A549 (cell line): ENCODE measurements around the gene CCP110. TPM values are rescaled to one million over a fixed set of nuclear protein-coding genes. Genes with fewer than 3 reads are reported as not detected.

Experiments
- ATAC-seq, 2 experiments: fragments of 200-7000 bp in 1 of 2; fragments of >200 bp in 1 of 2; cut with Nextera tagmentation in 1 of 2; cut with Tn5 transposase in 1 of 2; 3 replicates each; pipeline versions ENCODE4 v1.8.0 to v1.9.1; 2018 to 2020; ENCODE audit warnings: mild to moderate bottlenecking in 1 of 2, moderate library complexity in 1 of 2
- CTCF ChIA-PET: fragments of 300-600 bp; sonication (Branson Sonifier 250); formaldehyde crosslinking; extraction: SDS; loops from one replicate; lab custom pipeline; 2021; ENCODE audit warnings: antibody characterized with exemption, inconsistent platforms; lab: Yijun Ruan, JAX
- POLR2A ChIA-PET: fragments of 350-600 bp; formaldehyde crosslinking; extraction: SDS; loops from one replicate; lab custom pipeline; 2021; ENCODE audit warnings: antibody characterized with exemption, inconsistent platforms; lab: Yijun Ruan, JAX
- DNase-seq, 2 experiments: peaks; one replicate each; pipeline versions ENCODE4 v3.0.0 to v3.0.0-alpha.2; 2011 to 2016; ENCODE audit warnings: low read depth in 1 of 2, low spot score in 1 of 2
- FAIRE-seq: peaks from 2 replicates; lab custom pipeline; 2011; peaks lifted over from hg19 to GRCh38; lab: Jason Lieb, UNC
- H3K27ac ChIP-seq, 2 experiments: fragments of >200 bp; sonication (Bioruptor Twin); formaldehyde crosslinking; 3 replicates each; pipeline ENCODE4 v1.5.1; 2016 to 2017
- H3K4me1 ChIP-seq: fragments of >200 bp; sonication (Bioruptor Twin); formaldehyde crosslinking; 3 replicates; pipeline ENCODE4 v1.6.1; 2016
- H3K4me2 ChIP-seq: fragments of >200 bp; sonication (Bioruptor Twin); formaldehyde crosslinking; 3 replicates; pipeline ENCODE4 v1.6.1; 2016
- H3K4me3 ChIP-seq: fragments of >200 bp; sonication (Bioruptor Twin); formaldehyde crosslinking; 3 replicates; pipeline ENCODE4 v1.5.1; 2016
- H3K9me3 ChIP-seq: fragments of >200 bp; sonication (Bioruptor Twin); formaldehyde crosslinking; 3 replicates; pipeline ENCODE4 v1.6.1; 2016
- CBX8 ChIP-seq: fragments of 200-600 bp; sonication (generic); IDR thresholded peaks from 2 replicates; pipeline ENCODE4 v1.6.1; 2016
- CHD2 ChIP-seq: fragments of 150-350 bp; IDR thresholded peaks from 2 replicates; pipeline ENCODE4 v1.6.1; 2014; ENCODE audit warnings: low read length; ENCODE audit not compliant: partially characterized antibody
- CHD4 ChIP-seq: fragments of 200-600 bp; sonication (generic); IDR thresholded peaks from 2 replicates; pipeline ENCODE4 v1.6.1; 2016; ENCODE audit warnings: antibody characterized with exemption, mild to moderate bottlenecking, borderline replicate concordance
- CTCF ChIP-seq: fragments of >200 bp; sonication (Bioruptor Twin); formaldehyde crosslinking; IDR thresholded peaks from 3 replicates; pipeline ENCODE4 v1.5.1; 2016
- E2F6 ChIP-seq: IDR thresholded peaks from 2 replicates; pipeline ENCODE4 v1.6.1; 2012; ENCODE audit warnings: low read depth, borderline replicate concordance
- EP300 ChIP-seq, 2 experiments: fragments of >200 bp; sonication (Bioruptor Twin); formaldehyde crosslinking; IDR thresholded peaks; 2 replicates in 1 of 2; 3 replicates in 1 of 2; pipeline ENCODE4 v1.6.1; 2016 to 2017
- FOSB ChIP-seq: fragments of 250-450 bp; sonication (Bioruptor Pico); IDR thresholded peaks from 2 replicates; pipeline ENCODE4 v1.5.0; 2020; ENCODE audit warnings: mild to moderate bottlenecking, moderate library complexity
- FOXS1 ChIP-seq: fragments of 250-450 bp; sonication (Bioruptor Pico); IDR thresholded peaks from 2 replicates; pipeline ENCODE4 v1.5.0; 2020; ENCODE audit warnings: mild to moderate bottlenecking, moderate library complexity
- HES2 ChIP-seq: fragments of >200 bp; sonication (Bioruptor Twin); formaldehyde crosslinking; IDR thresholded peaks from 2 replicates; pipeline ENCODE4 v1.6.1; 2016
- HEYL ChIP-seq: fragments of 250-450 bp; sonication (Bioruptor Pico); IDR thresholded peaks from 2 replicates; pipeline ENCODE4 v1.8.0; 2021; ENCODE audit warnings: mild to moderate bottlenecking, moderate library complexity
- HOXA7 ChIP-seq: fragments of 250-450 bp; sonication (Bioruptor Pico); IDR thresholded peaks from 2 replicates; pipeline ENCODE4 v1.5.0; 2020; ENCODE audit warnings: mild to moderate bottlenecking, moderate library complexity
- HOXB13 ChIP-seq: fragments of 250-450 bp; sonication (Bioruptor Pico); IDR thresholded peaks from 2 replicates; pipeline ENCODE4 v1.5.0; 2020; ENCODE audit warnings: low read depth, mild to moderate bottlenecking, moderate library complexity
- HOXB5 ChIP-seq: fragments of 250-450 bp; sonication (Bioruptor Pico); IDR thresholded peaks from 2 replicates; pipeline ENCODE4 v1.5.0; 2020; ENCODE audit warnings: mild to moderate bottlenecking, moderate library complexity
- JUN ChIP-seq, 2 experiments: fragments of >200 bp; sonication (Bioruptor Twin); formaldehyde crosslinking; IDR thresholded peaks; 2 replicates in 1 of 2; 3 replicates in 1 of 2; pipeline ENCODE4 v1.6.1; 2016 to 2017
- JUNB ChIP-seq: fragments of >200 bp; sonication (Bioruptor Twin); formaldehyde crosslinking; IDR thresholded peaks from 2 replicates; pipeline ENCODE4 v1.6.1; 2016
- MAFK ChIP-seq: fragments of 450-650 bp; IDR thresholded peaks from 2 replicates; pipeline ENCODE4 v1.6.1; 2014; ENCODE audit not compliant: partially characterized antibody
- MAX ChIP-seq: IDR thresholded peaks from 2 replicates; pipeline ENCODE4 v1.6.1; 2012
- MYC ChIP-seq: IDR thresholded peaks from 2 replicates; pipeline ENCODE4 v1.6.1; 2012; ENCODE audit warnings: mild to moderate bottlenecking, inconsistent platforms, low read length, improper control_type of control experiment, borderline replicate concordance
- NFE2L2 ChIP-seq: fragments of 150-350 bp; conservative IDR thresholded peaks from 2 replicates; pipeline ENCODE4 v1.6.1; 2014; ENCODE audit warnings: low read length
- NPAS2 ChIP-seq: fragments of 250-450 bp; sonication (Bioruptor Pico); IDR thresholded peaks from 2 replicates; pipeline ENCODE4 v1.8.0; 2022; ENCODE audit warnings: mild to moderate bottlenecking, moderate library complexity, borderline replicate concordance
- NR3C1 ChIP-seq: fragments of >200 bp; sonication (Bioruptor Twin); formaldehyde crosslinking; IDR thresholded peaks from 3 replicates; pipeline ENCODE4 v1.6.1; 2017
- POLR2AphosphoS2 ChIP-seq: conservative IDR thresholded peaks from 2 replicates; pipeline ENCODE4 v1.6.1; 2012; ENCODE audit warnings: low read length, improper control_type of control experiment, inconsistent platforms
- RAD21 ChIP-seq, 2 experiments: fragments of >200 bp in 1 of 2; sonication (Bioruptor Twin) in 1 of 2; formaldehyde crosslinking in 1 of 2; IDR thresholded peaks in 1 of 2; conservative IDR thresholded peaks in 1 of 2; 2 replicates in 1 of 2; 3 replicates in 1 of 2; pipeline ENCODE4 v1.6.1; 2012 to 2018; ENCODE audit warnings: inconsistent platforms in 1 of 2
- RCOR1 ChIP-seq: fragments of 150-350 bp; IDR thresholded peaks from 2 replicates; pipeline ENCODE4 v1.6.1; 2014; ENCODE audit warnings: antibody characterized with exemption, low read length, low read depth
- SMC3 ChIP-seq: fragments of >200 bp; sonication (Bioruptor Twin); formaldehyde crosslinking; IDR thresholded peaks from 3 replicates; pipeline ENCODE4 v1.6.1; 2018; ENCODE audit warnings: inconsistent platforms
- SREBF2 ChIP-seq: fragments of 450-650 bp; IDR thresholded peaks from 2 replicates; pipeline ENCODE4 v1.6.1; 2014; ENCODE audit warnings: mild to moderate bottlenecking, moderate library complexity
- USF2 ChIP-seq: fragments of 450-650 bp; IDR thresholded peaks from 2 replicates; pipeline ENCODE4 v1.6.1; 2014; ENCODE audit warnings: antibody characterized with exemption
- ZC3H11A ChIP-seq: fragments of 450-650 bp; IDR thresholded peaks from 2 replicates; pipeline ENCODE4 v1.6.1; 2014; ENCODE audit warnings: antibody characterized with exemption, mild to moderate bottlenecking
- ZSCAN20 ChIP-seq: fragments of 250-450 bp; sonication (Bioruptor Pico); IDR thresholded peaks from 2 replicates; pipeline ENCODE4 v1.8.0; 2022; ENCODE audit warnings: mild to moderate bottlenecking, moderate library complexity
- WGBS: methylation state at CpG from one replicate; pipeline ENCODE4 v1.1.6; 2017; ENCODE audit errors: missing lambda C conversion rate; 5-methylcytosine and 5-hydroxymethylcytosine counted together
- polyA plus RNA-seq, 4 experiments: library from polyadenylated mRNA; depleted of rRNA in 3 of 4; stranded (reverse); fragments of >200 nt; fragmentation: RNase III in 1 of 4; extraction: RNeasy Plus Mini Kit Qiagen cat#74134 plus additional on column Dnase treatment in 1 of 4; gene quantifications; 2 replicates in 3 of 4; 3 replicates in 1 of 4; pipeline ENCODE4 v1.2.3, GENCODE V29; 2011 to 2017

The CCP110 gene
- polyA plus RNA-seq, 2 of the 4 experiments (the other 2 are of a cell fraction): 11.3 to 15.3 TPM

GRCh38 chr16:19524616-19525384 lies 1.1 kb downstream of the CCP110 start:
- CTCF ChIA-PET: interaction anchor here (0.5 to 2.7 kb wide), 5 partner anchors 15 to 30 kb away, joined by 3 to 17 read pairs (median 5); partner anchors contain the start of gene VPS35L
- Histone ChIP-seq H3K4me3 (peak overlapping the region; percentile 98), H3K27ac (peak overlapping the region; percentile 84 to 94), H3K4me1 (peaks cover 34% of the 10 kb centered on the region), H3K4me2 (peak overlapping the region; percentile 77), H3K9me3 (no peaks in the 10 kb centered on the region)
- ATAC-seq: no peak
- TF ChIP-seq HOXB13 (CRISPR knock-in tag): no peak
- TF ChIP-seq JUNB: no peak
- no peak for TF ChIP-seq NFE2L2
- TF ChIP-seq SREBF2: no peak
- no peak for TF ChIP-seq CHD2
- no peak for TF ChIP-seq MAX
- no peak for TF ChIP-seq HEYL
- no peak for TF ChIP-seq RAD21 (conservative IDR thresholded peaks at IDR 0.05 in 1 of 2, IDR thresholded peaks at IDR 0.05 in 1 of 2)
- TF ChIP-seq MYC: no peak
- no peak for TF ChIP-seq ZC3H11A
- no peak for TF ChIP-seq HES2
- no peak for TF ChIP-seq HOXA7 (CRISPR knock-in tag)
- no peak for TF ChIP-seq SMC3
- TF ChIP-seq NR3C1: no peak
- no peak for TF ChIP-seq JUN (IDR thresholded peaks at IDR 0.05)
- WGBS: 62% methylated on average over 19 of the region's 19 CpGs
- peak in 1 of 2 experiments; percentile 21 for DNase-seq
- POLR2A ChIA-PET: interaction anchor here (1.0 to 1.8 kb wide), 3 partner anchors 15 to 430 kb away, joined by 3 to 15 read pairs (median 3); partner anchors contain the start of gene VPS35L
- no peak for FAIRE-seq

- POLR2A ChIA-PET: no interaction called here
- H3K4me3 ChIP-seq: 0 out of 3 replicates have a peak overlapping the region, but pooled peaks have one; percentile 98
- WGBS: 87% methylated on average over 2 of the region's 2 CpGs
These were observed 1.6 kb downstream of the CCP110 start for GRCh38 chr16:19525385-19525723.

GRCh38 chr16:19527161-19527560 lies 3.4 kb downstream of the CCP110 start:
- ChIA-PET POLR2A (no interaction called here), CTCF (interaction anchor here (1.2 kb wide), 1 partner anchor 24 kb away, joined by 5 read pairs; no protein-coding TSS in a partner anchor)
- no peak for DNase-seq
- H3K9me3 ChIP-seq: no peaks in the 10 kb centered on the region
- H3K4me1 ChIP-seq: peaks cover 22% of the 10 kb centered on the region
- FAIRE-seq: no peak
- H3K27ac ChIP-seq: no peak overlapping the region
- no peak overlapping the region for H3K4me2 ChIP-seq
- ATAC-seq: no peak
- H3K4me3 ChIP-seq: no peak overlapping the region
- 69% methylated on average over 1 of the region's 1 CpG for WGBS
- TF ChIP-seq E2F6: no peak
- no peak for TF ChIP-seq POLR2AphosphoS2
- no peak for TF ChIP-seq NPAS2 (CRISPR knock-in tag)
- no peak for TF ChIP-seq FOXS1 (CRISPR knock-in tag)
- no peak for TF ChIP-seq JUN (IDR thresholded peaks at IDR 0.05)
- TF ChIP-seq HEYL: no peak
- no peak for TF ChIP-seq MAFK
- no peak for TF ChIP-seq FOSB (CRISPR knock-in tag)
- no peak for TF ChIP-seq SMC3
- no peak for TF ChIP-seq CHD2
- no peak for TF ChIP-seq RCOR1
- TF ChIP-seq CBX8: no peak
- no peak for TF ChIP-seq HOXA7 (CRISPR knock-in tag)
- TF ChIP-seq CHD4: no peak
- no peak for TF ChIP-seq USF2

More at GRCh38 chr16:19525385-19525723, 1.6 kb downstream of the CCP110 start:
- DNase-seq (no peak), FAIRE-seq (no peak), ATAC-seq (no peak)
- no peak for TF ChIP-seq CBX8
- no peak for TF ChIP-seq CTCF
- no peak for TF ChIP-seq HOXB5 (CRISPR knock-in tag)
- no peak for TF ChIP-seq EP300 (IDR thresholded peaks at IDR 0.05)
- TF ChIP-seq ZSCAN20 (CRISPR knock-in tag): no peak
- no peak for TF ChIP-seq SREBF2
- no peak for TF ChIP-seq MYC
- peak overlapping the region; percentile 77 for H3K4me2 ChIP-seq
- no peaks in the 10 kb centered on the region for H3K9me3 ChIP-seq
- no peak overlapping the region for H3K27ac ChIP-seq
- H3K4me1 ChIP-seq: peaks cover 28% of the 10 kb centered on the region
- CTCF ChIA-PET: interaction anchor here (0.7 to 2.7 kb wide), 5 partner anchors 17 to 29 kb away, joined by 3 to 17 read pairs (median 5); partner anchors contain the start of gene VPS35L
